Osteoblast (primary cell): ENCODE data around the gene ILKAP. TPM values are rescaled to one million over a fixed set of nuclear protein-coding genes. Genes with fewer than 3 reads are reported as not detected.
A peak's percentile ranks its signal among the peaks of the same experiment; 100 is the strongest.

Experiments used
- DNase-seq: peaks from one replicate; pipeline ENCODE4 v3.0.0; 2011; ENCODE audit warnings: low spot score, mixed read lengths; ENCODE audit not compliant: insufficient read length; ENCODE audit errors: missing footprints
- H2AFZ ChIP-seq: 2 replicates; pipeline ENCODE4 v1.6.0; 2011; ENCODE audit warnings: mild to moderate bottlenecking, low read length
- H3K27ac ChIP-seq: 2 replicates; pipeline ENCODE4 v1.5.1; 2011; ENCODE audit warnings: mild to moderate bottlenecking, low read depth, low read length, moderate library complexity
- H3K27me3 ChIP-seq: 2 replicates; pipeline ENCODE4 v1.6.0; 2012; ENCODE audit warnings: mild to moderate bottlenecking, control low read depth, inconsistent platforms, low read length, moderate library complexity; ENCODE audit not compliant: insufficient read depth
- H3K36me3 ChIP-seq: 2 replicates; pipeline ENCODE4 v1.5.1; 2011; ENCODE audit warnings: mild to moderate bottlenecking, low read length, control low read depth, moderate library complexity; ENCODE audit not compliant: insufficient read depth
- H3K4me1 ChIP-seq: 2 replicates; pipeline ENCODE4 v1.5.1; 2011; ENCODE audit warnings: mild to moderate bottlenecking, low read length, control low read depth, moderate library complexity; ENCODE audit not compliant: insufficient read depth
- H3K4me2 ChIP-seq: 2 replicates; pipeline ENCODE4 v1.6.0; 2011; ENCODE audit warnings: mild to moderate bottlenecking, low read length; ENCODE audit not compliant: insufficient read depth
- H3K4me3 ChIP-seq: fragments of 200-600 bp; sonication (generic); 3 replicates; pipeline ENCODE4 v1.5.1; 2012; ENCODE audit warnings: mild to moderate bottlenecking, low read length, inconsistent platforms; ENCODE audit not compliant: insufficient read depth
- H3K79me2 ChIP-seq: 2 replicates; pipeline ENCODE4 v1.6.0; 2012; ENCODE audit warnings: mild to moderate bottlenecking, low read length, control low read depth, inconsistent platforms; ENCODE audit not compliant: insufficient read depth
- H3K9me3 ChIP-seq: 2 replicates; pipeline ENCODE4 v1.5.1; 2011; ENCODE audit warnings: low read depth, low read length, control low read depth
- H4K20me1 ChIP-seq: 2 replicates; pipeline ENCODE4 v1.6.0; 2012; ENCODE audit warnings: mild to moderate bottlenecking, low read length, control low read depth; ENCODE audit not compliant: insufficient read depth
- CTCF ChIP-seq: IDR thresholded peaks from 2 replicates; pipeline ENCODE4 v1.5.1; 2011; ENCODE audit warnings: mild to moderate bottlenecking, low read depth, low read length, moderate library complexity; ENCODE audit errors: extremely low read depth
- total RNA-seq: library from RNA; depleted of rRNA; stranded (reverse); fragments of >200 nt; gene quantifications from 2 replicates; pipeline ENCODE4 v1.2.3, GENCODE V29; 2012

The ILKAP gene
- total RNA-seq, 1 donor: 24.2 TPM

GRCh38 chr2:238144262-238144661 is 59.2 kb downstream of the ILKAP start:
- DNase-seq: no peak
- no peak overlapping the region for H3K4me2 ChIP-seq
- H3K27ac ChIP-seq: no peak overlapping the region
- H3K4me1 ChIP-seq: peaks cover 11% of the 10 kb centered on the region
- H2AFZ ChIP-seq: no peak overlapping the region
- no peak for TF ChIP-seq CTCF
- H3K36me3 ChIP-seq: no peaks in the 10 kb centered on the region
- no peak overlapping the region for H3K4me3 ChIP-seq
- H3K79me2 ChIP-seq: no peaks in the 10 kb centered on the region
- H3K9me3 ChIP-seq: no peaks in the 10 kb centered on the region
- H4K20me1 ChIP-seq: no peaks in the 10 kb centered on the region
- H3K27me3 ChIP-seq: no peaks in the 10 kb centered on the region

DNA sequence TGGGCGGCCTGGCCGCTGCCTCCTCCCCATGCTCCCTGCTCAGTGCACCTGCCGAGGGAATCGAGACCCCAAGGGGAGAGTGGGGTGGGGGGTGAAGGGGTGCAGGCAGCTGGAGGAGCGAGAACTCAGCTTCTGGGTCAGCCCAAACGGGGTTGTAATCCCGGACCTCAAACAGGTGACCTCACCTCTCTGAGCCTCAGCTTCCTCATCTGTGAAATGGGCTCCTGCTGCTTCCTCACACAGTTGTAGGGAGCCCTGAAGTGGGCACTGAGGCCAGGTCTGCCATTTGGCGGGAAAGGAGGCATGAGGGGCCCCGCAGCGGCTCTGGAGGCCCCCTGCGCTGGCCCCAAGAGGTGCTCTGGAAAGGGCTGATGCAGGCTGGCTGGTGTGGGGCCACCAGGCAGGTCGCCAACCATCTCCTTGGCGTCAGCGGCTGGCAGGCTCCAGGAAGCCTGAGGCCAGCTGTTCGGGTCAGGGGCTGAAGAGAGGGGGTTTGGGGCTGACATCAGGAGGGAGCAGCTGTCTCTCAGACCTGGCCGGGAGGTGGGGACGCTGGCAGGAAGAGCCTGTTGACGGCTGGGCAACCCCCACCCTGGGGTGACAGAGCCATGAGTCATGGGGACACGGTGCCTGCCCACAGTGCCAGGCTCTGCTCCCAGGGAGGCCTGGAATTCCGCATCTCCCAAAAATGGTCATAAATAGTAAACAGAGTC is 60.1 kb downstream of the ILKAP start:
- no peak for TF ChIP-seq CTCF
- Histone ChIP-seq H4K20me1 (no peaks in the 10 kb centered on the region), H3K4me1 (peaks cover 11% of the 10 kb centered on the region), H3K27me3 (no peaks in the 10 kb centered on the region), H2AFZ (no peak overlapping the region), H3K27ac (no peak overlapping the region), H3K9me3 (no peaks in the 10 kb centered on the region), H3K4me2 (no peak overlapping the region), H3K79me2 (no peaks in the 10 kb centered on the region), H3K36me3 (no peaks in the 10 kb centered on the region), H3K4me3 (peak overlapping the region; percentile 18)
- peak; percentile 97 for DNase-seq

- Histone ChIP-seq H4K20me1 (no peaks in the 10 kb centered on the region), H3K4me3 (no peak overlapping the region), H3K9me3 (no peaks in the 10 kb centered on the region), H3K4me2 (no peak overlapping the region), H3K27ac (no peak overlapping the region), H3K4me1 (peaks cover 11% of the 10 kb centered on the region), H2AFZ (no peak overlapping the region), H3K27me3 (no peaks in the 10 kb centered on the region), H3K79me2 (no peaks in the 10 kb centered on the region), H3K36me3 (no peaks in the 10 kb centered on the region)
- TF ChIP-seq CTCF: no peak
- no peak for DNase-seq
Observed at GRCh38 chr2:238142382-238143205, 60.9 kb downstream of the ILKAP start.
